ENCODE results near the gene MSRB2.

GRCh38 chr10:23156447-23157150 is 61.2 kb downstream of the MSRB2 start:
- TF ChIP-seq POLR2A (IDR thresholded peaks at IDR 0.05), result no peak
- no peak for TF ChIP-seq CTCF (IDR thresholded peaks at IDR 0.05)

Measured in ovary (tissue), 3 donors.